Hematopoietic multipotent progenitor cell (in vitro differentiated cells): Measurements from ENCODE around the gene EPHB4. TPM values are rescaled to one million over a fixed set of nuclear protein-coding genes. Genes with fewer than 3 reads are reported as not detected.
"Not testable (repeated sequence)": the region's sequence is repeated elsewhere in the genome, so short reads cannot be mapped to it uniquely, and the experiment has no call there.

Experiments used
- DNase-seq, 3 donors: peaks; one replicate each; pipeline ENCODE4 v3.0.0-alpha.2; 2011 to 2015; ENCODE audit warnings: low read depth in 2 of 3, low spot score in 2 of 3
- total RNA-seq: library from RNA; depleted of rRNA; stranded (reverse); fragments of >200 nt; gene quantifications from one replicate; pipeline ENCODE4 v1.2.3, GENCODE V29; 2012

Gene EPHB4
- total RNA-seq, 1 donor: 20.5 TPM

GRCh38 chr7:100823140-100823525 lies 4.2 kb downstream of the EPHB4 start:
- no peak for DNase-seq

- DNase-seq: no peak
Observed at GRCh38 chr7:100822236-100823139, 4.8 kb downstream of the EPHB4 start.

- DNase-seq: no peak
Observed at GRCh38 chr7:100819586-100819985, 7.7 kb downstream of the EPHB4 start.

DNA sequence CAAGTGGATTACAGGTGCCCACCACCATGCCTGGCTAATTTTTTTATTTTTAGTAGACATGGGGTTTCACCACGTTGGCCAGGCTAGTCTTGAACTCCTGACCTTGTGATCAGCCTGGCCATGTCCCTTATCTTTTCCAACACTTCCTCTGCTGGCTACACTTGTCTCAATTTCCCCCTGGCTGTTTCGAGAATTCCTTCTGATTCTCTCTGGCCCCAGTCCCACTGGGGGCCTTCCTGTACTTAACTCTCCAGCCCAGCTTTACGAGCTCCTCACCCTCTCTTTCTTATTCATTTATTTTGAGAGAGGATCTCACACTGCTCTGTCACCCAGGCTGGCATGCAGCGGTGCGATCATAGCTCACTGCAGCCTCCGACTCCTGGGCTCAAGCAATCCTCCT lies 8.5 kb downstream of the EPHB4 start:
- no peak for DNase-seq

GRCh38 chr7:100818366-100818765 lies 9.0 kb downstream of the EPHB4 start:
- DNase-seq: no peak

DNA sequence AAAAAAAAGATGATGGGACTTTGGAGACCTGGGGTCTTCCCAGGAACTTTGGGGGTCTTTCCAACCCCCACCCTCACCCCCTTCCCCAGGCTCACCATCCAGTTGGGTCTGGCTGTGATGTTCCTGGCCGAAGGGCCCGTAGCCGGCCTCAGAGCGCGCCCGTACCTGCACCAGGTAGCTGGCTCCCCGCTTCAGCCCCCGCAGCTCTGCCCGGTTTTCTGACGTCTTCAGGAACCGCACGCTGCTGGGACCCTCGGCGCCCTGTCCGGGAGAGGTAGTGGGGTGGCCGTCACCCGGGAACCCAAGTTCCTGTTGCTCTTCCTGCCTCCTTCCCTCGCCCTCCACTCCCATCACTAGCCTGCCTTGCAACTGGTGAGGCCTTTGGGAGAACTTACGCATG lies 10.2 kb downstream of the EPHB4 start:
- no peak for DNase-seq

- not testable (repeated sequence) for DNase-seq
Observed at GRCh38 chr7:100816515-100816914, 10.8 kb downstream of the EPHB4 start.

- no peak for DNase-seq
Observed at GRCh38 chr7:100812729-100813128, 14.6 kb downstream of the EPHB4 start.

DNA sequence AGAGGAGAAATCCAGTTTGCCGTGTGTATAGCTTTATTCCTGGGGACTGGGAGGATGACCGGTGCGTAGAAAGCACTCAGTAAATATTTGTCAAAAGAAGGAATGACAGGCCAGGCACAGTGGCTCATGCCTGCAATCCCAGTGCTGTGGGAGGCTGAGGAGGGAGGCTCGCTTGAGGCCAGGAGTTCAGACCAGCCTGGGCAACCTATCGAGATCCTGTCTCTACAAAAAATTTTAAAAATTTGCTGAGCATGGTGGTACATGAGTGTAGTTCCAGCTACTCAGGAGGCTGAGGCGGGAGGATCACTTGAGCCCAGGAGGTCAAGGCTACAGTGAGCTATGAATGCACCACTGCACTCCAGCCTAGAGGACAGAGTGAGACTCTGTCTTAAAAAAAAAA lies 15.8 kb downstream of the EPHB4 start:
- no peak for DNase-seq

- no peak for DNase-seq
Observed at GRCh38 chr7:100808354-100808875, 18.9 kb downstream of the EPHB4 start.

DNA sequence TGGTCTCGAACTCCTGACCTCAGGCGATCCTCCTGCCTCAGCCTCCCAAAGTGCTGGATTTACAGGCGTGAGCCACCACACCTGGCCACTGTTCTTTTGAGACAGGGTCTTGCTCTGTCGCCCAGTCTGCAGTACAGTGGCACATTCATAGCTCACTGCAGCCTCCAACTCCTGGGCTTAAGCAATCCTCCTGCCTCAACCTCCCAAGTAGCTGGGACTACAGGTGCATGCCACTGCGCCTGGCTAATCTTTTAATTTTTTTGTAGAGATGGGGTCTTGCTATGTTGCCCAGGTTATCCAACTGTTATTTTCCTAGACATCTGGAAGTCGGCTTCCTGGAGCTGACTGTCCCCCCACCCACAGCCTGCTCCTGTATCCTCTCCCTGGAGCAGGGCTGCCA lies 20.4 kb downstream of the EPHB4 start:
- not testable (repeated sequence) for DNase-seq

- DNase-seq: no peak
Observed at GRCh38 chr7:100806276-100806675, 21.0 kb downstream of the EPHB4 start.

DNA sequence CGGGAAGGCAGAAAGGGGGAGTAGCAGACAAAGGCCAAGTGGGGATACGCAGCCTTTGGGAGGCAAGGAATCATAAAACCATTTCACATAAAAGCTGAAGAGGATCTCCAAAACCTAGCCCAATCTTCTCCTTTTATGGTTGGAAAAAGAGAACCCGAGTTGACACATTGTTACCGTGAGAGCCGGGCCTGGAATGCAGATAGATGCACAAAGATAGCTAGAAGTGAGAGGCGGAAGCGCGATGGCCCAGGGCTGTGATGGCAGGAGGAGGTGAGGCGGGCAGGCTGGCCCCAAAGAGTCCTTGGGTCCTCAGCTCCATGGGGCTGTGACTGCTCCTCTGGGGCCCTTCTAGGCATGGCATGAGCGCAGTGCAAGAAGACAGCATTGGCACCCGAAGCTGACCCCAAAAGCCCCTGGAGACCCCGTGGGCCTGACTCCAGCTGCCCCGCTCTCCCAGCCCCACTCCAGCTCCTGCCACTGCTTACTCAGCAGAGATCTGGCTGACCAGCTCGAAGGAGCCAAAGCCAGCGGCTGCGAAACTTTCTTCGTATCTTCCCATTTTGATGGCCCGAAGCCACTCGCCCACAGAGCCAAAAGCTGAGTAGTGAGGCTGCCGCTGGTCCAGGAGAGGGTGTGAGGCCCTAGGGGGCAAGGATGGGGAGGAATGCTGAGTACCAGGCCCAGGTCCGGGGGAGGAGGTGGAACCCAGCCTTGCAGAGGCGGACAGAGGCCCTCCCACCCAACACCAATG lies 22.5 kb downstream of the EPHB4 start:
- DNase-seq: no peak

GRCh38 chr7:100803398-100804161 lies 23.7 kb downstream of the EPHB4 start:
- DNase-seq: peak in 2 of 3 donors; percentile 83 to 93

GRCh38 chr7:100802951-100803350 lies 24.4 kb downstream of the EPHB4 start:
- DNase-seq: no peak

DNA sequence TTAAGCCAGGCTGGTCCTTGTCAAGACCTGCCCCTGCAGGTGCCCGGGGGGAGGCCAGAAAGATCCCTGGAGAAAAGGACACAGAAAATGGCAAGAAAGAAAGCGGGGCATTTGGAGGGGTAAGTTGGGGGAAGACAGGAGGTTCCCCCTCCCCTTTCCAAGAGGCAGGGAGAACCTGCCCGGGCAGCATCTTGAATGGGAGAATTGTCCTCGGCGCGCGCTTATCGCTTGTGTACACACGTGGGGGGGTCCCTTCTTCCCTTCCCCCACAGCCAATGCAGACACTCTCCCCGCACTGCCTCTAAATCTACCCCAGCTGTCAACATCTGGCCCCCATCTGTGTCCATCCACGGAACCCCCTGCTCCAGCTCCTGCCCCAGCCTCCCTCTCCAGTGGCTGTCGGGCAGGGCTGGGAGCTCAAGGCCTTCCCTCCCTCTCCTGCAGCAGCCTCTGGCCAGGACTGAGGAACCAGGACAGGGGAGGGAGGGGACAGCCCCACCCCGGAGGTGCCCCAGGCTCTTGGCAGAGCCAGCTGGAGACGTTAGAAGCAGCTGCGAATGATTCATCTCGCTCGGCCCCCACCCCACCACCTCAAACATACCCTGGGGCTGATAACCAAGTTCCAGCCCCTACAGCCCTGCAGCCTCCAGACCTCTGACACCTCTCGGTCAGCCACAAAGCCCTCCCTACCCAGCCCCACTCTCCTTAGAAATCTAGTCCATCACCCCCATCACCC lies 25.3 kb downstream of the EPHB4 start:
- peak in 2 of 3 donors; percentile 31 to 38 for DNase-seq

DNA sequence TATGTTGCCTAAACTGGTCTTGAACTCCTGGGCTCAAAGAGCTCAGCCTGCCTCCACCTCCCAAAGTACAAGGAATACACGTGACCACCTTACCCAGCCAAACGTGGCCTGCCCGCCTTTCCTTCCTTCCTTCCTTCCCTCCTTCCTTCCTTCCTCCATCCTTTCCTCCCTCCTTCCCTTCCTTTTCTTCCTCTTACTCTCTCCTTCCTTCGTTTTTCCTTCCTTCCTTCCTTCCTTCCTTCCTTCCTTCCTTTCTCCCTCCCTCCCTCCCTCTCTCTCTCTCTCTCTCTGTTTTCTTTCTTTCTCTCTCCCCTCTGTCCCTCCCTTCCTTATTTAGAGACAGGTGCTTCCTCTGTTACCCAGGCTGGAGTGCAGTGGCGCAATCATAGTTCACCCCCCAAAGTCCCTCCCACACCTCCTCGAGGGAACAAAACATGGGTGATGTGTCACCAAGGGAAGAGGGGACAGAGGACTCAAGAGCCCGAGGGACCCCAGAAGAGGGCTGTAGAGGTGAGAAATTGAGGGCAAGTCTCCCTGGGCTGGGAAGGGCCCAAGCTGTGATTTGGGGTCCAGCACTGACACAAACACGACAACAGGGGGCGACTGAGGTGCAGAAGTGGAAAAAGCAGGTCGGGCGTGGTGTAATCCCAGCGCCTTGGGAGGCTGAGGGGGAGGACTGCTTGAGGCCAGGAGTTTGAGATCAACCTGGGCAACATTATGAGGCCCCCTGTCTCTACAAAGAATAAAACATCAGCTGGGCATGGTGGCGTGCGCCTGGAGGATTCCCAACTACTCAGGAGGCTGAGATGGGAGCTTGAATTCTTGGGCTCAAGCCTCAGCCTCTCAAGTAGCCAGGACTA lies 28.1 kb downstream of the EPHB4 start:
- peak; percentile 13 to 85 (median 76) for DNase-seq

DNA sequence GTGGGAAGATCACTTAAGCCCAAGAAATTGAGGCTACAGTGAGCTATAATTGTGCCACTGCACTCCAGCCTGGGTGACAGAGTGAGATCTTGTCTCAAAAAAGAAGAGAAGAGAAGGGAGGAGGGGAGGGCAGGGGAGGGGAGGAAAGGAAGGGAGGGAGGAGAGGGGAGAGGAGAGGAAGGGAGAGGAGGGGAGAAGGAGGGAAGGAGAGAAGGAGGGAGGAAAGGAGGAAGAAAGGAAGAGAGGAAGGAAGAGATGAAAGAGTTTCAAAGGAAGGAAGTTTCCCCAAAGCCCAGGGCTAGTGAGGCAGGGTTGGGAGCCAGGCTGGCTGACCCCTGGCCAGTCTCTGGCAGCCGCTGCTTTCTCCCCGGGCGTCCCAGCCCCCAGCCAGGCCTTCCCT lies 32.6 kb downstream of the EPHB4 start:
- DNase-seq: no peak
